Measurements from ENCODE around the gene USP31. TPM values are rescaled to one million over a fixed set of nuclear protein-coding genes. Genes with fewer than 3 reads are reported as not detected.

Gene USP31
- total RNA-seq, 1 donor from 2014 or later = 15.4 TPM

GRCh38 chr16:23132775-23133463 is 16.3 kb downstream of the USP31 start:
- no peak for DNase-seq (ENCODE audit: low spot score)

GRCh38 chr16:23131931-23132621 is 17.2 kb downstream of the USP31 start:
- DNase-seq (ENCODE audit: low spot score) = no peak

- DNase-seq (ENCODE audit: low spot score) = no peak
Observed at GRCh38 chr16:23131436-23131835, 17.8 kb downstream of the USP31 start.

GRCh38 chr16:23131036-23131435 is 18.2 kb downstream of the USP31 start:
- DNase-seq (ENCODE audit: low spot score) = no peak

GRCh38 chr16:23129686-23130085 is 19.6 kb downstream of the USP31 start:
- no peak for DNase-seq (ENCODE audit: low spot score)

GRCh38 chr16:23128056-23128455 is 21.2 kb downstream of the USP31 start:
- DNase-seq (ENCODE audit: low spot score) = no peak

- DNase-seq (ENCODE audit: low spot score) = no peak
Observed at GRCh38 chr16:23125277-23125676, 24.0 kb downstream of the USP31 start.

GRCh38 chr16:23124315-23124714 is 24.9 kb downstream of the USP31 start:
- no peak for DNase-seq (ENCODE audit: low spot score)

GRCh38 chr16:23122144-23122543 is 27.1 kb downstream of the USP31 start:
- no peak for DNase-seq (ENCODE audit: low spot score)

GRCh38 chr16:23121024-23121423 is 28.2 kb downstream of the USP31 start:
- no peak for DNase-seq (ENCODE audit: low spot score)

GRCh38 chr16:23120562-23120961 is 28.7 kb downstream of the USP31 start:
- no peak for DNase-seq (ENCODE audit: low spot score)

GRCh38 chr16:23119570-23119969 is 29.7 kb downstream of the USP31 start:
- no peak for DNase-seq (ENCODE audit: low spot score)

GRCh38 chr16:23114131-23114904 is 34.9 kb downstream of the USP31 start:
- DNase-seq (ENCODE audit: low spot score) = no peak

GRCh38 chr16:23113185-23113584 is 36.1 kb downstream of the USP31 start:
- no peak for DNase-seq (ENCODE audit: low spot score)

- no peak for DNase-seq (ENCODE audit: low spot score)
Observed at GRCh38 chr16:23110257-23110899, 38.9 kb downstream of the USP31 start.

- DNase-seq (ENCODE audit: low spot score) = no peak
Observed at GRCh38 chr16:23107936-23108335, 41.3 kb downstream of the USP31 start.

GRCh38 chr16:23107117-23107516 is 42.1 kb downstream of the USP31 start:
- DNase-seq (ENCODE audit: low spot score) = no peak

GRCh38 chr16:23105309-23105708 is 43.9 kb downstream of the USP31 start:
- no peak for DNase-seq (ENCODE audit: low spot score)

GRCh38 chr16:23104032-23104955 is 45.0 kb downstream of the USP31 start:
- no peak for DNase-seq (ENCODE audit: low spot score)

- no peak for DNase-seq (ENCODE audit: low spot score)
Observed at GRCh38 chr16:23103603-23104002, 45.6 kb downstream of the USP31 start.
